IPS-15b (cell line): ENCODE data around the gene COPS7A.
"Not testable (repeated sequence)": the region's sequence is repeated elsewhere in the genome, so short reads cannot be mapped to it uniquely, and the experiment has no call there.

Experiments used
- H3K27me3 ChIP-seq: one replicate; pipeline ENCODE4 v1.6.1; 2013; ENCODE audit warnings: low read length; ENCODE audit not compliant: control insufficient read depth, insufficient read depth
- H3K36me3 ChIP-seq: one replicate; pipeline ENCODE4 v1.6.1; 2013; ENCODE audit warnings: low read length; ENCODE audit not compliant: control insufficient read depth, insufficient read depth
- H3K4me1 ChIP-seq: one replicate; pipeline ENCODE4 v1.6.1; 2013; ENCODE audit warnings: mild to moderate bottlenecking, low read length; ENCODE audit not compliant: control insufficient read depth, insufficient read depth
- H3K4me3 ChIP-seq: one replicate; pipeline ENCODE4 v1.5.1; 2013; ENCODE audit warnings: low read depth, low read length
- H3K9ac ChIP-seq: one replicate; pipeline ENCODE4 v1.6.1; 2013; ENCODE audit warnings: low read depth, mild to moderate bottlenecking, low read length
- H3K9me3 ChIP-seq: one replicate; pipeline ENCODE4 v1.6.1; 2013; ENCODE audit warnings: mild to moderate bottlenecking, low read length; ENCODE audit not compliant: control insufficient read depth, insufficient read depth

Gene COPS7A

GRCh38 chr12:6708960-6709394, 14.9 kb upstream of the COPS7A start:
- Histone ChIP-seq H3K4me1 (no peaks in the 10 kb centered on the region), H3K9ac (no peak overlapping the region), H3K4me3 (no peak overlapping the region), H3K9me3 (no peaks in the 10 kb centered on the region), H3K36me3 (no peaks in the 10 kb centered on the region), H3K27me3 (no peaks in the 10 kb centered on the region)

GRCh38 chr12:6716031-6716873, 7.6 kb upstream of the COPS7A start:
- H3K36me3 ChIP-seq = not testable (repeated sequence)

GRCh38 chr12:6716874-6717437, 6.9 kb upstream of the COPS7A start:
- Histone ChIP-seq H3K9me3 (no peaks in the 10 kb centered on the region), H3K4me1 (no peaks in the 10 kb centered on the region), H3K36me3 (no peaks in the 10 kb centered on the region), H3K9ac (no peak overlapping the region), H3K27me3 (no peaks in the 10 kb centered on the region), H3K4me3 (no peak overlapping the region)

More at GRCh38 chr12:6716031-6716873, 7.6 kb upstream of the COPS7A start:
- not testable (repeated sequence) for H3K27me3 ChIP-seq, H3K9me3 ChIP-seq, H3K4me1 ChIP-seq, H3K4me3 ChIP-seq, H3K9ac ChIP-seq

DNA sequence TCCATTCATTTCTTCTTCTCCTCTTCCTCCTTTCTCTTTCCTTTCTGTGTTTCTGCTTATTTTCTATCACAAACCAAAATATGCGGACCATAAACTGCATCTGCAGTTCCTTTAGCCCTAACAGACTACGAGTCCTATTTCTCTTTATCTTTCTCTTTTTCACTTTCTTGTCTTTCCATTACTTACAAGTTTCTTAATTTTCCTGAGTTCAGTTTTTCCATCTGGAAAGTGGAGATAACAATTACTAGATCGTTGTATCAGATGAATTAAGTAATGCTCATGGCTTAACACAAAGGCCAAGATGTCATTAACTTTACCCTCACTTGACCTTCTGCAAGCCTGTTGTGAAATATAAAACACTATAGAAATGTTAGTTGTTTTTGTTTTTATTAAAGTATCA, 983 bp upstream of the COPS7A start:
- H3K27me3 ChIP-seq = no peaks in the 10 kb centered on the region
- H3K4me1 ChIP-seq = peaks cover 3% of the 10 kb centered on the region
- no peaks in the 10 kb centered on the region for H3K36me3 ChIP-seq
- peak overlapping the region; percentile 90 for H3K4me3 ChIP-seq
- no peak overlapping the region for H3K9ac ChIP-seq
- no peaks in the 10 kb centered on the region for H3K9me3 ChIP-seq

GRCh38 chr12:6724409-6724797, 557 bp downstream of the COPS7A start:
- peaks cover 3% of the 10 kb centered on the region for H3K4me1 ChIP-seq
- H3K27me3 ChIP-seq = no peaks in the 10 kb centered on the region
- H3K36me3 ChIP-seq = peaks cover 9% of the 10 kb centered on the region
- H3K4me3 ChIP-seq = peak overlapping the region; percentile 90
- no peaks in the 10 kb centered on the region for H3K9me3 ChIP-seq
- H3K9ac ChIP-seq = peak overlapping the region; percentile 91

GRCh38 chr12:6725350-6725749, 1.5 kb downstream of the COPS7A start:
- H3K27me3 ChIP-seq = no peaks in the 10 kb centered on the region
- H3K9ac ChIP-seq = no peak overlapping the region
- no peaks in the 10 kb centered on the region for H3K9me3 ChIP-seq
- H3K4me1 ChIP-seq = peaks cover 3% of the 10 kb centered on the region
- peaks cover 15% of the 10 kb centered on the region for H3K36me3 ChIP-seq
- H3K4me3 ChIP-seq = no peak overlapping the region

DNA sequence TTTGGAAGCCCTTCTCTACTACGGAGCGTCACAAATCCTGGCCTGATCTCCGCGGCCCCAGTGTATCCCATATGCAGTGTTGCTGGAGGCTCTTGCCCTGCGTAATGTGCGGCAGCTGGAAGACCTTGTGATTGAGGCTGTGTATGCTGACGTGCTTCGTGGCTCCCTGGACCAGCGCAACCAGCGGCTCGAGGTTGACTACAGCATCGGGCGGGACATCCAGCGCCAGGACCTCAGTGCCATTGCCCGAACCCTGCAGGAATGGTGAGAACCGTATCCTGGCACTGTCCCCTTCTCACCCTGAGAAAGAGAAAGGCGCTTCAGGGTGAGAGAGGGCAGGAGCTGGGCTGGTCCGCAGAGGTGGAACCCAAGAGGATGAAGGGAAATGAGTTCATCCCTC, 5.3 kb downstream of the COPS7A start:
- H3K4me1 ChIP-seq = peaks cover 3% of the 10 kb centered on the region
- H3K36me3 ChIP-seq = peaks cover 26% of the 10 kb centered on the region
- no peaks in the 10 kb centered on the region for H3K9me3 ChIP-seq
- no peak overlapping the region for H3K9ac ChIP-seq
- no peak overlapping the region for H3K4me3 ChIP-seq
- no peaks in the 10 kb centered on the region for H3K27me3 ChIP-seq

DNA sequence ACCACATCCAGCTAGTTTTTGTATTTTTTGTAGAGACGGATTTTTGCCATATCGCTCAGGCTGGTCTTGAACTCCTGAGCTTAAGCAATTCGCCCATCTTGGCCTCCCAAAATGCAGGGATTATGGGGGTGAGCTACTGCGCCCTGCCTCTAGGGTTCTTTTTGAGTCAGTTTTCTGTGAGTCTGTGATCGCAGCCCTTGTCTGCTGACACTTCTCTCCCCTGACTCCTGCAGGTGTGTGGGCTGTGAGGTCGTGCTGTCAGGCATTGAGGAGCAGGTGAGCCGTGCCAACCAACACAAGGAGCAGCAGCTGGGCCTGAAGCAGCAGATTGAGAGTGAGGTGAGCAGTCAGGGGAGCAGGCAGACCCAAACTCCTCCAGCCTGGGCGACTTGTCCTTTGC, 6.3 kb downstream of the COPS7A start:
- Histone ChIP-seq H3K4me1 (no peaks in the 10 kb centered on the region), H3K9ac (no peak overlapping the region), H3K27me3 (no peaks in the 10 kb centered on the region), H3K4me3 (no peak overlapping the region), H3K36me3 (peaks cover 29% of the 10 kb centered on the region), H3K9me3 (no peaks in the 10 kb centered on the region)

DNA sequence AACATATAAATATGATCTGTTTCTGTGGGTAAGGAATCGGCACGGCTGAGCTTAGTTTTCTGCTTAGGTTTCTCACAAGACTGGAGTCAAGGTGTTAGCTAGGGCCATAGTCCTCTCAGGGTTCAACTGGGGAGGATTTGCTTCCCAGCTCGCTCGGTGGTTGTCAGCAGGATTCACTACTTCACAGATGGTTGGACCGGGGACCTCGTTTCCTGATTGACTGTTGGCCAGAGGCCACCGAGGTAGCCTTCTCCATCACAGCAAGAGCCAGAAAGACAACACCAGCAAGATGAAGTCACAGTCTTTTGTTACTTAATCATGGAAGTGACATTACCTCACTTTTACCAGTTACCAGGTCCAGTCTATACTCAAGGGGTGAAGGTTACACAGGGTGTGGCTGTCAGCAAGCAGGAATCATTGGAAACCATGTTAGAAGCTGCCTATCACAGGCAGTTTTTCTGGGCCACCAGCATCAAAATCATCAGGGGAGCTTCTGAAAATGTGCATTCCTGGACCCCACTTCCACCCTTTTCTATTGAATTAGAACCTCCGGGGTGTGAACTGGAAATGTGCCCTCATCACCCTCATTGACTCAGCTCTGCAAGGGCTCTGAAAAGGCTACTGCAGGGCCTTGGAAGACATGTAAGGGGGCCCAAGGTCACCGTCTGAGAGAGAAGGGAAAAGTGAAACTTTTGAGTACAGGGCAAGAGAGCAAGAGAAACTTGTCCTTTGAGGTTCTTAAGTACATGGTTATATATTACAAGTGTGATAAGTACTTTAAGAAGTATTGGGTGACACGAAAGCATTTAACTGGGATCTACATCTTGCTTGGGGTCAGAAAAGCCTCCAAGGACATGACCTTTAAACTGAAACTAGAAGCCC, 10.9 kb downstream of the COPS7A start:
- Histone ChIP-seq H3K4me1 (no peaks in the 10 kb centered on the region), H3K36me3 (peaks cover 17% of the 10 kb centered on the region), H3K9ac (no peak overlapping the region), H3K27me3 (no peaks in the 10 kb centered on the region), H3K4me3 (no peak overlapping the region), H3K9me3 (no peaks in the 10 kb centered on the region)

DNA sequence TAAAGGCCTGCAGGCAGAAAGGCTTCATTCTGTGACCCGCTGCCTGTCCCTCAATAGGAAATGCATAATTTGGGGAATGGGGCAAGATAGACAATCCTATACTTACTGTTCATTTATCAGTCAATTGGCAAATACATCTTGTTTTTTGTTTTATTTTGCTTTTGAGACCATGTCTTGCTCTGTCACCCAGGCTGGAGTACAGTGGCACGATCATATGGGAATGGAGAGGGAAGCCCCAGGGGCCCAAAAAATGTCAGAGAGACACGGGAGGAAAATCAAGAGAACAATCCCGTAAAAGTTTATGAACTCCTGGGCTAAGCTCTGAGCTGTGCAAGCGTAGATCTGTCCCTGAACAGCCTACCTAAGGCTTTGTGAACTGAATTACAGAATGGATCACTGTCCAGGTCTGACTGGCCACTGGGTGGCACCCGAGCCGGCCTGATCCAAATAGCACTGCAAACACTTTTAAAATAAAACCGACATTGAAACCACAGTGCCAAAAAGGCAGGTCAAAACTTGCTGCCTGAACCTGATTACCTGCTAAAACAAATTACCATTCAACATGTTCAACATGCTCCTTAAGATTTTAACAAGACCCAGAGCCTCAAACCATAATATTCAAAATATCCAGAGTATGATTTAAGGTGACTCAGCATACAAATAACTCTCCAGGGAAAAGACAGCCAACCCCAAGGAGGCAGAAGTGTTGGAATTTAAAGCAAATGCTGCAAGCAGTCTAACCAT, 11.8 kb downstream of the COPS7A start:
- no peaks in the 10 kb centered on the region for H3K9me3 ChIP-seq
- no peak overlapping the region for H3K4me3 ChIP-seq
- H3K9ac ChIP-seq = peak overlapping the region; percentile 37
- H3K4me1 ChIP-seq = no peaks in the 10 kb centered on the region
- H3K27me3 ChIP-seq = no peaks in the 10 kb centered on the region
- peaks cover 14% of the 10 kb centered on the region for H3K36me3 ChIP-seq

GRCh38 chr12:6736754-6737153, 12.9 kb downstream of the COPS7A start:
- Histone ChIP-seq H3K4me3 (no peak overlapping the region), H3K27me3 (no peaks in the 10 kb centered on the region), H3K36me3 (peaks cover 6% of the 10 kb centered on the region), H3K9ac (no peak overlapping the region), H3K9me3 (no peaks in the 10 kb centered on the region), H3K4me1 (no peaks in the 10 kb centered on the region)
